Midbrain (tissue), 1 donor: ENCODE measurements around the gene NPHP4.

ENCODE experiments used
- DNase-seq: peaks from one replicate; lab custom pipeline; 2025; lab: John Stamatoyannopoulos, UW

Gene NPHP4

GRCh38 chr1:5950201-5950895 is 41.9 kb downstream of the NPHP4 start:
- DNase-seq, result no peak

- DNase-seq, result no peak
Measured at GRCh38 chr1:5949761-5950100, 42.5 kb downstream of the NPHP4 start.

GRCh38 chr1:5949085-5949760 is 43.0 kb downstream of the NPHP4 start:
- DNase-seq, result no peak

GRCh38 chr1:5948681-5949005 is 43.6 kb downstream of the NPHP4 start:
- DNase-seq, result no peak

GRCh38 chr1:5947978-5948680 is 44.1 kb downstream of the NPHP4 start:
- DNase-seq, result no peak

GRCh38 chr1:5947071-5947821 is 45.0 kb downstream of the NPHP4 start:
- DNase-seq, result no peak

GRCh38 chr1:5945445-5945844 is 46.8 kb downstream of the NPHP4 start:
- no peak for DNase-seq

GRCh38 chr1:5944843-5945167 is 47.4 kb downstream of the NPHP4 start:
- DNase-seq, result no peak

- DNase-seq, result no peak
Measured at GRCh38 chr1:5944154-5944842, 47.9 kb downstream of the NPHP4 start.

- DNase-seq, result no peak
Measured at GRCh38 chr1:5943343-5944124, 48.7 kb downstream of the NPHP4 start.

- DNase-seq, result no peak
Measured at GRCh38 chr1:5941671-5942070, 50.6 kb downstream of the NPHP4 start.

- DNase-seq, result no peak
Measured at GRCh38 chr1:5940723-5941407, 51.4 kb downstream of the NPHP4 start.

GRCh38 chr1:5939271-5940170 is 52.7 kb downstream of the NPHP4 start:
- no peak for DNase-seq

GRCh38 chr1:5938101-5938646 is 54.1 kb downstream of the NPHP4 start:
- DNase-seq, result no peak

- no peak for DNase-seq
Measured at GRCh38 chr1:5937373-5937857, 54.8 kb downstream of the NPHP4 start.

- no peak for DNase-seq
Measured at GRCh38 chr1:5936621-5937372, 55.4 kb downstream of the NPHP4 start.

- no peak for DNase-seq
Measured at GRCh38 chr1:5936126-5936525, 56.1 kb downstream of the NPHP4 start.

- no peak for DNase-seq
Measured at GRCh38 chr1:5935026-5935425, 57.2 kb downstream of the NPHP4 start.
